Measurements from ENCODE around the gene REXO1.
A peak's percentile ranks its signal among the peaks of the same experiment; 100 is the strongest.

Gene REXO1

DNA sequence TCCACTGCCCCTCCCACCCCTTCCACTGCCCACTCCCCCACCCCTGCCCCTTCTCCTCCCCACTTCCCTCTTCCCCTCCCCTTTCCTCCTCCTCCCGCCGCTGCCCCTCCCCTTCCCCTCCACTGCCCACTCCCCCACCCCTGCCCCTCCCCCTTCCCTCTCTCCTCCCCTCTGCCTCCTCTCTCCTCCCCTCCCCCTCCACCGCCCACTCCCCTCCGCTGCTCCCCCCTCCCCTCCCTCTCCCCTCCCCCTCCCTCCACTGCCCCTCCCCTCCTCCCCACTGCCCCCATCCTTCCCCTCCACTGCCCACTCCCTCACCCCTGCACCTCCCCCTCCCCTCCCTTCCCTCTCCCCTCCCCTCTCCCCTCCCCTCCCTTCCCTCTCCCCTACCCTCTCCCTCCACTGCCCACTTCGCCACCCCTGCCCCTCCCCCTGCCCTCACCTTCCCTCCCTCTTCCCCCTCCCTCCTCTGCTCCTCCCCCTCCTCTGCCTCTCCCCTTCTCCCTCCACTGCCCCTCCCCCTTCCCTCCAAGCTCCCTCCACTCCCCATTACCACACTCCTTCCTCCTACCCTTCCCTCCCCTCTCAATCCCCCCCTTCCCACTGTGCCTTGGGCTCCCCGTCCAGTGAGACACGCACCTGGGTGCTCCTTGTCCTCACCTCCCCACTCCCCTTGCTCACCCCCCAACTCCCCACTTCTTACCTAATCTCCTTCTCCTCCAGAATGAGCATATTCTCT, 58.1 kb downstream of the REXO1 start:
- POLR2A ChIA-PET = interaction anchor here (0.6 kb wide), 1 partner anchor 1129 kb away, joined by 3 read pairs; no protein-coding TSS in a partner anchor
- Histone ChIP-seq H3K36me3 (ENCODE audit: control insufficient read depth in 2 of 2, insufficient read depth in 1 of 2, low read length in 2 of 2) (no peaks in the 10 kb centered on the region), H3K9me3 (ENCODE audit: control insufficient read depth, insufficient read depth, low read depth, low read length) (no peaks in the 10 kb centered on the region), H3K4me3 (ENCODE audit: low read depth, low read length) (no peak overlapping the region), H3K27ac (ENCODE audit: extremely low read depth, low read depth, low read length) (no peak overlapping the region), H3K4me1 (ENCODE audit: control insufficient read depth, insufficient read depth, low read length) (no peaks in the 10 kb centered on the region)
- CTCF ChIA-PET = interaction anchor here (0.5 to 1.3 kb wide), 3 partner anchors 17 to 118 kb away, joined by 3 to 4 read pairs (median 3); no protein-coding TSS in a partner anchor
- TF ChIP-seq SP3 (tag by site-specific recombination; IDR thresholded peaks at IDR 0.05) (no peak), ZNF184 (tag by site-specific recombination; IDR thresholded peaks at IDR 0.05) (no peak), KLF10 (tag by site-specific recombination; IDR thresholded peaks at IDR 0.05) (no peak), ZNF560 (tag by site-specific recombination; IDR thresholded peaks at IDR 0.05; ENCODE audit: borderline replicate concordance) (no peak), HOXC10 (CRISPR knock-in tag; IDR thresholded peaks at IDR 0.05) (no peak), ZFHX2 (tag by site-specific recombination; conservative IDR thresholded peaks at IDR 0.05) (no peak)
- TF ChIP-seq, protein P1, sequence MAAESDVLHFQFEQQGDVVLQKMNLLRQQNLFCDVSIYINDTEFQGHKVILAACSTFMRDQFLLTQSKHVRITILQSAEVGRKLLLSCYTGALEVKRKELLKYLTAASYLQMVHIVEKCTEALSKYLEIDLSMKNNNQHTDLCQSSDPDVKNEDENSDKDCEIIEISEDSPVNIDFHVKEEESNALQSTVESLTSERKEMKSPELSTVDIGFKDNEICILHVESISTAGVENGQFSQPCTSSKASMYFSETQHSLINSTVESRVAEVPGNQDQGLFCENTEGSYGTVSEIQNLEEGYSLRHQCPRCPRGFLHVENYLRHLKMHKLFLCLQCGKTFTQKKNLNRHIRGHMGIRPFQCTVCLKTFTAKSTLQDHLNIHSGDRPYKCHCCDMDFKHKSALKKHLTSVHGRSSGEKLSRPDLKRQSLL (tag by site-specific recombination; IDR thresholded peaks at IDR 0.05) = no peak

DNA sequence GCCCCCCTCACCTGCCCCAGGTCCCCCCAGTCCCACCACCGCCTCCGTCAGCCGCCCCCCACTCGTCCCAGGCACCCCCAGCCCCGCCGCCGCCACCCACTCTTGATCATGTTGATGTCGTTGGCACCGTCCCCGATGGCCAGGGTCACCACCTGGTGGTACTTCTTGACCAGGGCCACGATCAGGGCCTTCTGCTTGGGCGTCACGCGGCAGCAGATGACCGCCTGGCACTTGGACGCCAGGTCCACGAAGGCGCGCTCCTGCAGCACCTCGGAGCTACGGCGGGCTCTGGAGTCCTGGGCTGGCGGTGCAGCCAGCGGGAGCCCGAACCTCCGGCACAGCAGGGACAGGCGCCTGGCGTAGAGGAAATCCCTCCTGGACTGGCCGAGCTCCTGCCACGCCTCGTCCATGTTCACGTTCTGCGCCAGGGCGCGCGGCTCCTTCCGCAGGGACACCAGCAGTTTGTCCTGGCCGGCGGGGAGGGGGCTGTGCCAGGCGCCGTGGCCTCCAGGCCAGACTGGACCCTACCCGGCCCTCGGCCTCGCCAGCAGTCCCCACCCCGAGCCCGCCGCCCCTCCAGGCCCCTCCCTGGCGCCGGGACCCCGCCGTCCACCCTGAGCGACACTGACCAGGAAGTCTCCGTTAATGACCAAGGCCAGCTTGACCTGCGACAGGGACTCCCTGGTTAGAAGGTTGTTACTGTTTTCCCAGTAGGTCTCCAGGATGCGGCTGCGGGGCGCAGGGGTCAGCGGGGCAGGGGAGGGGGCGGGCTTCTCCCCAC, 58.8 kb downstream of the REXO1 start:
- H3K9me3 ChIP-seq (ENCODE audit: control insufficient read depth, insufficient read depth, low read depth, low read length) = no peaks in the 10 kb centered on the region
- CTCF ChIA-PET = interaction anchor here (0.6 to 2.1 kb wide), 5 partner anchors 12 to 268 kb away, joined by 3 to 15 read pairs (median 3); no protein-coding TSS in a partner anchor
- H3K4me1 ChIP-seq (ENCODE audit: control insufficient read depth, insufficient read depth, low read length) = no peaks in the 10 kb centered on the region

DNA sequence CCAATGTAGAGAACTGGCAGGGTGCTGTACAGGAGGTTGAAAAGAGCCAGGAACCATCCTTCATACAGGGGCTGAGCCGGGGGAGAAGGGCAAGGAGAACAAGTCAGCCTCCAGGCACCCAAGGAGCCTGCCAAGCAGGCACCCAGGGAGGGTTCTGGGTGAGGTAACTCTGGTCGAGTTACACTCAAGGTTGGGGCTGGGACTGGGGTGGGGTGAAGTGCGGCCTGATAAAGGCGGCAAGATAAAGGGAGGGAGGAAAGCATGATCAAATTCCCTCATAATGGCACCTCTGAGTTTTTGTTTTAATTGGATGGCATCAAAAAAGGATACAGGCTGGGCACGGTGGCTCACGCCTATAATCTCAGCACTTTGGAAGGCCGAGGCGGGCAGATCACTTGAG, 61.2 kb downstream of the REXO1 start:
- Histone ChIP-seq H3K9me3 (ENCODE audit: control insufficient read depth, insufficient read depth, low read depth, low read length) (no peaks in the 10 kb centered on the region), H3K36me3 (ENCODE audit: control insufficient read depth in 2 of 2, insufficient read depth in 1 of 2, low read length in 2 of 2) (no peaks in the 10 kb centered on the region), H3K27ac (ENCODE audit: extremely low read depth, low read depth, low read length) (no peak overlapping the region), H3K4me3 (ENCODE audit: low read depth, low read length) (no peak overlapping the region), H3K4me1 (ENCODE audit: control insufficient read depth, insufficient read depth, low read length) (no peaks in the 10 kb centered on the region)
- ChIA-PET CTCF (interaction anchor here (0.6 to 1.8 kb wide), 5 partner anchors 8 to 569 kb away, joined by 3 to 7 read pairs (median 4); no protein-coding TSS in a partner anchor), POLR2A (interaction anchor here (0.6 kb wide), 1 partner anchor 14 kb away, joined by 4 read pairs; no protein-coding TSS in a partner anchor)
- no peak for TF ChIP-seq ZNF626 (tag by site-specific recombination; IDR thresholded peaks at IDR 0.05)
- TF ChIP-seq ZNF529 (tag by site-specific recombination; IDR thresholded peaks at IDR 0.05; ENCODE audit: insufficient replicate concordance) = no peak
- TF ChIP-seq, protein P2, sequence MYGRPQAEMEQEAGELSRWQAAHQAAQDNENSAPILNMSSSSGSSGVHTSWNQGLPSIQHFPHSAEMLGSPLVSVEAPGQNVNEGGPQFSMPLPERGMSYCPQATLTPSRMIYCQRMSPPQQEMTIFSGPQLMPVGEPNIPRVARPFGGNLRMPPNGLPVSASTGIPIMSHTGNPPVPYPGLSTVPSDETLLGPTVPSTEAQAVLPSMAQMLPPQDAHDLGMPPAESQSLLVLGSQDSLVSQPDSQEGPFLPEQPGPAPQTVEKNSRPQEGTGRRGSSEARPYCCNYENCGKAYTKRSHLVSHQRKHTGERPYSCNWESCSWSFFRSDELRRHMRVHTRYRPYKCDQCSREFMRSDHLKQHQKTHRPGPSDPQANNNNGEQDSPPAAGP (tag by site-specific recombination; IDR thresholded peaks at IDR 0.05) = peak; percentile 64; the same call in 1 of the 2 replicates
- TF ChIP-seq ZFP37 (tag by site-specific recombination; IDR thresholded peaks at IDR 0.05) = no peak
- no peak for TF ChIP-seq ZNF274 (IDR thresholded peaks at IDR 0.05; ENCODE audit: low read length)
- TF ChIP-seq ZNF274 (tag by site-specific recombination; IDR thresholded peaks at IDR 0.05; ENCODE audit: borderline replicate concordance) = no peak
- TF ChIP-seq ZFP41 (tag by site-specific recombination; IDR thresholded peaks at IDR 0.05; ENCODE audit: borderline replicate concordance) = no peak
- no peak for TF ChIP-seq ZBTB21 (tag by site-specific recombination; IDR thresholded peaks at IDR 0.05)
- TF ChIP-seq, protein P3, sequence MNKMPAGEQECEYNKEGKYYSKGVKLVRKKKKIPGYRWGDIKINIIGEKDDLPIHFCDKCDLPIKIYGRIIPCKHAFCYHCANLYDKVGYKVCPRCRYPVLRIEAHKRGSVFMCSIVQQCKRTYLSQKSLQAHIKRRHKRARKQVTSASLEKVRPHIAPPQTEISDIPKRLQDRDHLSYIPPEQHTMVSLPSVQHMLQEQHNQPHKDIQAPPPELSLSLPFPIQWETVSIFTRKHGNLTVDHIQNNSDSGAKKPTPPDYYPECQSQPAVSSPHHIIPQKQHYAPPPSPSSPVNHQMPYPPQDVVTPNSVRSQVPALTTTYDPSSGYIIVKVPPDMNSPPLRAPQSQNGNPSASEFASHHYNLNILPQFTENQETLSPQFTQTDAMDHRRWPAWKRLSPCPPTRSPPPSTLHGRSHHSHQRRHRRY (tag by site-specific recombination; IDR thresholded peaks at IDR 0.05) = no peak
- TF ChIP-seq ZNF16 (tag by site-specific recombination; IDR thresholded peaks at IDR 0.05; ENCODE audit: low read depth) = no peak
- no peak for TF ChIP-seq ZNF660 (tag by site-specific recombination; IDR thresholded peaks at IDR 0.05)
- no peak for TF ChIP-seq ZNF292 (tag by site-specific recombination; IDR thresholded peaks at IDR 0.05; ENCODE audit: borderline replicate concordance, low read depth)
- TF ChIP-seq SALL2 (tag by site-specific recombination; IDR thresholded peaks at IDR 0.05; ENCODE audit: borderline replicate concordance) = no peak
- no peak for TF ChIP-seq ZNF791 (tag by site-specific recombination; IDR thresholded peaks at IDR 0.05)
- peak; percentile 90 for TF ChIP-seq KLF1 (tag by site-specific recombination; IDR thresholded peaks at IDR 0.05)
- TF ChIP-seq, protein P4, sequence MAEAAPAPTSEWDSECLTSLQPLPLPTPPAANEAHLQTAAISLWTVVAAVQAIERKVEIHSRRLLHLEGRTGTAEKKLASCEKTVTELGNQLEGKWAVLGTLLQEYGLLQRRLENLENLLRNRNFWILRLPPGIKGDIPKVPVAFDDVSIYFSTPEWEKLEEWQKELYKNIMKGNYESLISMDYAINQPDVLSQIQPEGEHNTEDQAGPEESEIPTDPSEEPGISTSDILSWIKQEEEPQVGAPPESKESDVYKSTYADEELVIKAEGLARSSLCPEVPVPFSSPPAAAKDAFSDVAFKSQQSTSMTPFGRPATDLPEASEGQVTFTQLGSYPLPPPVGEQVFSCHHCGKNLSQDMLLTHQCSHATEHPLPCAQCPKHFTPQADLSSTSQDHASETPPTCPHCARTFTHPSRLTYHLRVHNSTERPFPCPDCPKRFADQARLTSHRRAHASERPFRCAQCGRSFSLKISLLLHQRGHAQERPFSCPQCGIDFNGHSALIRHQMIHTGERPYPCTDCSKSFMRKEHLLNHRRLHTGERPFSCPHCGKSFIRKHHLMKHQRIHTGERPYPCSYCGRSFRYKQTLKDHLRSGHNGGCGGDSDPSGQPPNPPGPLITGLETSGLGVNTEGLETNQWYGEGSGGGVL (tag by site-specific recombination; IDR thresholded peaks at IDR 0.05) = peak; percentile 50
- no peak for TF ChIP-seq GLI2 (tag by site-specific recombination; IDR thresholded peaks at IDR 0.05; ENCODE audit: borderline replicate concordance, low read depth)
- TF ChIP-seq ZNF701 (tag by site-specific recombination; IDR thresholded peaks at IDR 0.05) = no peak

More for the DNA sequence above, 58.8 kb downstream of the REXO1 start:
- no peak for TF ChIP-seq ZSCAN23 (tag by site-specific recombination; IDR thresholded peaks at IDR 0.05)
- Histone ChIP-seq H3K36me3 (ENCODE audit: control insufficient read depth in 2 of 2, insufficient read depth in 1 of 2, low read length in 2 of 2) (no peaks in the 10 kb centered on the region), H3K4me3 (ENCODE audit: low read depth, low read length) (no peak overlapping the region), H3K27ac (ENCODE audit: extremely low read depth, low read depth, low read length) (no peak overlapping the region)
- POLR2A ChIA-PET = no interaction called here

Measured in HEK293 (cell line).